ENCODE measurements around the gene ECHS1. TPM values are rescaled to one million over a fixed set of nuclear protein-coding genes. Genes with fewer than 3 reads are reported as not detected.

Gene ECHS1
- total and polyA plus RNA-seq, 10 of the 15 experiments (the other 5 are each of a cell fraction or from before 2014, with no cell fraction given): 32.7 to 164 (median 62.4) TPM

DNA sequence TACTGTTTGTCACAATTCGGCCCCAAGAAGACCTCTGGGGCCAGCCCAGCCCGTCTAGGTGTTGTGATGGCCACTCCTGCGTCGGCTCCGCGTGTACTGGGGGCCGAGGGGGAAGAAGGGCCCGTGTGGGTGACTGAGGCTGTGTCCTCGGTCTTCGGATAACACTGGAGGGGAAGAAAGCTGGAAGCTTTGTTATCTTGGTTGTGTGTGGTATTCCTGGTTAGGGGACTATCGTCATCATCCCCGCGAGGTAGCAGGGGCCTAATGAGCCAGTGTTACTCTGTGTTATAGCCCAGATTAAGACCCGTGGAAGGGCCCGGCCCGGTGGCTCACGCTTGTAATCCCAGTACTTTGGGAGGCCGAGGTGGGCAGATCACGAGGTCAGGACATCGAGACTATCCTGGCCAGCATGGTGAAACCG lies 21.7 kb upstream of the ECHS1 start:
- DNase-seq (ENCODE audit: low read depth, low spot score) (no peak), ATAC-seq (peak; percentile 4; the same call in 2 of the 3 replicates), FAIRE-seq (no peak)
- in situ Hi-C loops (cut with MboI): no loop called here
- peaks cover 24% of the 10 kb centered on the region for H3K79me2 ChIP-seq (ENCODE audit: control insufficient read depth, insufficient read depth, low read length)
- peak overlapping the region; percentile 80 for H3K4me3 ChIP-seq
- SMC1A ChIA-PET (ENCODE audit: uncharacterized antibody, unreplicated experiment): no interaction called here
- H3K36me3 ChIP-seq (ENCODE audit: control insufficient read depth in 2 of 2, insufficient read depth in 2 of 2, low read length in 1 of 2): peaks cover 8 to 9% of the 10 kb centered on the region in 2 experiments; a peak in 3 of 4 replicates
- peak overlapping the region; percentile 98 for H3K9ac ChIP-seq (ENCODE audit: control insufficient read depth, insufficient read depth, low read length)
- POLR2A ChIA-PET: no interaction called here
- H2AFZ ChIP-seq (ENCODE audit: control insufficient read depth, low read depth, low read length): no peak overlapping the region
- H3K4me2 ChIP-seq (ENCODE audit: control insufficient read depth, insufficient read depth): peak overlapping the region; percentile 72
- CTCF ChIA-PET: no interaction called here
- no TSS peak for BruUV-seq (replicated peaks)
- RAD21 ChIA-PET (ENCODE audit: unreplicated experiment): interaction anchor here (1.3 kb wide), 1 partner anchor 65 kb away, joined by 4 read pairs; no protein-coding TSS in a partner anchor
- H4K20me1 ChIP-seq (ENCODE audit: control insufficient read depth, insufficient read depth): no peaks in the 10 kb centered on the region
- TF ChIP-seq SMAD5 (IDR thresholded peaks at IDR 0.05; ENCODE audit: low read depth): 0 out of 2 replicates have a peak, but pooled peaks have one; percentile 5
- TF ChIP-seq, protein P1, sequence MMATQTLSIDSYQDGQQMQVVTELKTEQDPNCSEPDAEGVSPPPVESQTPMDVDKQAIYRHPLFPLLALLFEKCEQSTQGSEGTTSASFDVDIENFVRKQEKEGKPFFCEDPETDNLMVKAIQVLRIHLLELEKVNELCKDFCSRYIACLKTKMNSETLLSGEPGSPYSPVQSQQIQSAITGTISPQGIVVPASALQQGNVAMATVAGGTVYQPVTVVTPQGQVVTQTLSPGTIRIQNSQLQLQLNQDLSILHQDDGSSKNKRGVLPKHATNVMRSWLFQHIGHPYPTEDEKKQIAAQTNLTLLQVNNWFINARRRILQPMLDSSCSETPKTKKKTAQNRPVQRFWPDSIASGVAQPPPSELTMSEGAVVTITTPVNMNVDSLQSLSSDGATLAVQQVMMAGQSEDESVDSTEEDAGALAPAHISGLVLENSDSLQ (IDR thresholded peaks at IDR 0.05): no peak
- peak overlapping the region; percentile 95 for H3K27ac ChIP-seq (ENCODE audit: control insufficient read depth, insufficient read depth)
- no peaks in the 10 kb centered on the region for H3K9me3 ChIP-seq (replicated peaks; ENCODE audit: control insufficient read depth, insufficient read depth, low read length)
- H3K27me3 ChIP-seq (replicated peaks in 1 of 2; ENCODE audit: control insufficient read depth in 2 of 2, insufficient read depth in 2 of 2, low read length in 1 of 2): no peaks in the 10 kb centered on the region
- intact Hi-C loops (cut with micrococcal nuclease; ENCODE audit: unreplicated experiment): loop anchor here (5.0 kb wide), 2 partner anchors 68 to 88 kb away; partner anchors contain the start of genes TUBGCP2 and ZNF511
- peaks cover 36% of the 10 kb centered on the region for H3K4me1 ChIP-seq (ENCODE audit: control insufficient read depth, insufficient read depth, low read length)
- under 1% methylated on average over 21 of the region's 21 CpGs for WGBS (ENCODE audit: insufficient coverage, insufficient replicate concordance, low lambda C conversion rate, missing lambda C conversion rate)

DNA sequence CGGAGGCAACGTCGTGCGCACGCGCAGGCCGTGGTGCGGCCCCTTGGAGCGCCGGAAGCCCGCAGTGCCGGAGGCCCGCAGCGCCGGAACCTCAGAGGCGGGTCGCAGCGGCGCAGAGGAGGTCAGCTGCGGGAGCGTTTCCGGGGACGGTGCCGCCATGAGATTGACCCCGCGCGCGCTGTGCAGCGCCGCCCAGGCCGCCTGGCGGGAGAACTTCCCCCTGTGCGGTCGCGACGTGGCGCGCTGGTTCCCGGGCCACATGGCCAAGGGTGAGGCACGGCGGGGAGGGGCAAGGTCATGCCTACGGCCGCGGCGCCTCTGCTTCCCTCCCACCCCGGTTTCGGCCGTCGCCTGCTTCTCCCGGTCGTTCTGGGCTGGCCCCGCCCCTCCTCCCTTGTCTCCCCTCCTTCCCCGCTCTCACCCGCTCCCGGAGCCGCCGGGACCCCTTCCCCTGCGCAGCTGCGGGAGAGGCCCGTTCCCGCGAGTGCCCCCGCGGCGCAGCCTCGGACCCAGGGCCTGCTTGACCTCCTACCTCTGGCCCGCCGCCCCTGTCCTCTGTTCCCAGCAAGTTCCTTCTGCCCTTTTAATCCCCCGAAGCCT lies 21.0 kb upstream of the ECHS1 start, which contains the start of gene MTG1:
TSS of gene MTG1 (plus strand) at position 94 of the 600 bp plus-strand sequence. CDS start at position 158, 64 bp downstream.
- POLR2A ChIA-PET: no interaction called here
- in situ Hi-C loops (cut with MboI): no loop called here
- Histone ChIP-seq H4K20me1 (ENCODE audit: control insufficient read depth, insufficient read depth) (no peaks in the 10 kb centered on the region), H3K27me3 (replicated peaks in 1 of 2; ENCODE audit: control insufficient read depth in 2 of 2, insufficient read depth in 2 of 2, low read length in 1 of 2) (no peaks in the 10 kb centered on the region), H3K27ac (ENCODE audit: control insufficient read depth, insufficient read depth) (peak within 1 kb of the TSS; percentile 95), H3K9ac (ENCODE audit: control insufficient read depth, insufficient read depth, low read length) (peak within 1 kb of the TSS; percentile 98), H3K79me2 (ENCODE audit: control insufficient read depth, insufficient read depth, low read length) (peaks cover 24% of the 10 kb centered on the region), H3K36me3 (ENCODE audit: control insufficient read depth in 2 of 2, insufficient read depth in 2 of 2, low read length in 1 of 2) (peaks cover 3 to 5% of the 10 kb centered on the region in 2 experiments; a peak in 3 of 4 replicates), H2AFZ (ENCODE audit: control insufficient read depth, low read depth, low read length) (peak within 1 kb of the TSS; percentile 69), H3K4me1 (ENCODE audit: control insufficient read depth, insufficient read depth, low read length) (peaks cover 39% of the 10 kb centered on the region), H3K4me2 (ENCODE audit: control insufficient read depth, insufficient read depth) (peak within 1 kb of the TSS; percentile 75), H3K9me3 (replicated peaks; ENCODE audit: control insufficient read depth, insufficient read depth, low read length) (no peaks in the 10 kb centered on the region), H3K4me3 (peak within 1 kb of the TSS; percentile 80)
- CTCF ChIA-PET: no interaction called here
- RAD21 ChIA-PET (ENCODE audit: unreplicated experiment): interaction anchor here (1.3 kb wide), 1 partner anchor 65 kb away, joined by 4 read pairs; no protein-coding TSS in a partner anchor
- peak; percentile 65 for DNase-seq (ENCODE audit: low read depth, low spot score)
- WGBS (ENCODE audit: insufficient coverage, insufficient replicate concordance, low lambda C conversion rate, missing lambda C conversion rate): 1% methylated on average over 58 of the region's 69 CpGs
- intact Hi-C loops (cut with micrococcal nuclease; ENCODE audit: unreplicated experiment): loop anchor here (5.0 kb wide), 2 partner anchors 67 to 87 kb away; partner anchors contain the start of genes TUBGCP2 and ZNF511
- SMC1A ChIA-PET (ENCODE audit: uncharacterized antibody, unreplicated experiment): no interaction called here
- ATAC-seq: peak; percentile 85
- peak; percentile 75 for FAIRE-seq
- no TSS peak for BruUV-seq (replicated peaks)
- TF ChIP-seq, protein P2, sequence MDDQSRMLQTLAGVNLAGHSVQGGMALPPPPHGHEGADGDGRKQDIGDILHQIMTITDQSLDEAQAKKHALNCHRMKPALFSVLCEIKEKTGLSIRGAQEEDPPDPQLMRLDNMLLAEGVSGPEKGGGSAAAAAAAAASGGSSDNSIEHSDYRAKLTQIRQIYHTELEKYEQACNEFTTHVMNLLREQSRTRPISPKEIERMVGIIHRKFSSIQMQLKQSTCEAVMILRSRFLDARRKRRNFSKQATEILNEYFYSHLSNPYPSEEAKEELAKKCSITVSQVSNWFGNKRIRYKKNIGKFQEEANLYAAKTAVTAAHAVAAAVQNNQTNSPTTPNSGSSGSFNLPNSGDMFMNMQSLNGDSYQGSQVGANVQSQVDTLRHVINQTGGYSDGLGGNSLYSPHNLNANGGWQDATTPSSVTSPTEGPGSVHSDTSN (IDR thresholded peaks at IDR 0.05; ENCODE audit: insufficient replicate concordance, low read depth, low read length): no peak
- no peak for TF ChIP-seq RFX5 (IDR thresholded peaks at IDR 0.05; ENCODE audit: low read depth, low read length)
- TF ChIP-seq RUNX3 (IDR thresholded peaks at IDR 0.05; ENCODE audit: low read length): peak; percentile 74
- no peak for TF ChIP-seq JUNB (IDR thresholded peaks at IDR 0.05)
- peak; percentile 98 for TF ChIP-seq LARP7 (IDR thresholded peaks at IDR 0.05)
- no peak for TF ChIP-seq SMARCA5 (IDR thresholded peaks at IDR 0.05)
- peak; percentile 55 to 82 for TF ChIP-seq BHLHE40 (IDR thresholded peaks at IDR 0.05; ENCODE audit: borderline replicate concordance in 1 of 2, low read depth in 2 of 2, low read length in 1 of 2)
- peak; percentile 26; the same call in 1 of the 2 replicates for TF ChIP-seq SMAD5 (IDR thresholded peaks at IDR 0.05; ENCODE audit: low read depth)
- TF ChIP-seq SREBF2 (IDR thresholded peaks at IDR 0.05; ENCODE audit: low read length): no peak; the same call in 1 of the 2 replicates
- TF ChIP-seq, protein P3, sequence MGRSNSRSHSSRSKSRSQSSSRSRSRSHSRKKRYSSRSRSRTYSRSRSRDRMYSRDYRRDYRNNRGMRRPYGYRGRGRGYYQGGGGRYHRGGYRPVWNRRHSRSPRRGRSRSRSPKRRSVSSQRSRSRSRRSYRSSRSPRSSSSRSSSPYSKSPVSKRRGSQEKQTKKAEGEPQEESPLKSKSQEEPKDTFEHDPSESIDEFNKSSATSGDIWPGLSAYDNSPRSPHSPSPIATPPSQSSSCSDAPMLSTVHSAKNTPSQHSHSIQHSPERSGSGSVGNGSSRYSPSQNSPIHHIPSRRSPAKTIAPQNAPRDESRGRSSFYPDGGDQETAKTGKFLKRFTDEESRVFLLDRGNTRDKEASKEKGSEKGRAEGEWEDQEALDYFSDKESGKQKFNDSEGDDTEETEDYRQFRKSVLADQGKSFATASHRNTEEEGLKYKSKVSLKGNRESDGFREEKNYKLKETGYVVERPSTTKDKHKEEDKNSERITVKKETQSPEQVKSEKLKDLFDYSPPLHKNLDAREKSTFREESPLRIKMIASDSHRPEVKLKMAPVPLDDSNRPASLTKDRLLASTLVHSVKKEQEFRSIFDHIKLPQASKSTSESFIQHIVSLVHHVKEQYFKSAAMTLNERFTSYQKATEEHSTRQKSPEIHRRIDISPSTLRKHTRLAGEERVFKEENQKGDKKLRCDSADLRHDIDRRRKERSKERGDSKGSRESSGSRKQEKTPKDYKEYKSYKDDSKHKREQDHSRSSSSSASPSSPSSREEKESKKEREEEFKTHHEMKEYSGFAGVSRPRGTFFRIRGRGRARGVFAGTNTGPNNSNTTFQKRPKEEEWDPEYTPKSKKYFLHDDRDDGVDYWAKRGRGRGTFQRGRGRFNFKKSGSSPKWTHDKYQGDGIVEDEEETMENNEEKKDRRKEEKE (IDR thresholded peaks at IDR 0.05): no peak

All from GM12878 (cell line).